NOMO-1 (cell line): Measurements from ENCODE around the gene TBC1D5.

Source experiments
- DNase-seq, 2 experiments: peaks; one replicate each; lab custom pipeline; 2025; ENCODE audit not compliant: unreplicated experiment in 2 of 2; lab: John Stamatoyannopoulos, UW

The TBC1D5 gene

DNA sequence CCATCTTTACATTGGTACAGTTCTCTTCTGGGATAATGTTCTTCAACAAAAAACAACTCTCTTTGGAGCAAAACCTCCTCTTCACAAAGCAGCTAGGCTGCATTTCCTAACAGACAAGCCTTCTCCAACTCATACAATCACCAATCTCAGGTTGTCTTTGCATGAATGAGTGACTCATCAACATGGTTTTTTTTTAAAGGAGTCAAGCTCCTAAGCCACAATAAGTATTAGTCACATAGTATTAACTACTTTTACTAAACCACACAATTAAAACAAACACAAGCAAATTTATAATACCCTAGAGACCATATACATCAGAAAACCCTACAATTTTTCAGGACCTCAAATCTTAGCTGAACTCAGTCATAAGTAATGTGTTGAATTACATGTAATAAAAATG lies 137.4 kb downstream of the TBC1D5 start:
- no peak for DNase-seq

DNA sequence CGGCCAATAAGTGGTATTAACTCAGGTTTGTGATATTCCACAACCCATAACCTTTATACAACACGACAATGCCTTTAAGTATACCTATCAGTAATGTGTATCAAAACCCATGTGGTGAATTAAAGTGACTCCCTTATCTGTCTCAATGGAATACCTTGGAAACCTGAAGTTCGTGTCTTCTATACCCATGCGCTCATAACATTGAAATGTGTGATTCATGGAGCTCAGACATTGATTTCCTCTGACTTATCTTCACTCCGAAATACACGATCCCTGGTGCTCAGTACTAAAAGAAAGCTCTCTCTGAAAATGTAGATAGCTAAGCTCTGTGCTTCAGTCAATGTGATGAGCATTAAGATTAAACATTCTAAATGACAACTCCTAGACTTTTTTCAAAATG lies 140.3 kb downstream of the TBC1D5 start:
- no peak for DNase-seq

DNA sequence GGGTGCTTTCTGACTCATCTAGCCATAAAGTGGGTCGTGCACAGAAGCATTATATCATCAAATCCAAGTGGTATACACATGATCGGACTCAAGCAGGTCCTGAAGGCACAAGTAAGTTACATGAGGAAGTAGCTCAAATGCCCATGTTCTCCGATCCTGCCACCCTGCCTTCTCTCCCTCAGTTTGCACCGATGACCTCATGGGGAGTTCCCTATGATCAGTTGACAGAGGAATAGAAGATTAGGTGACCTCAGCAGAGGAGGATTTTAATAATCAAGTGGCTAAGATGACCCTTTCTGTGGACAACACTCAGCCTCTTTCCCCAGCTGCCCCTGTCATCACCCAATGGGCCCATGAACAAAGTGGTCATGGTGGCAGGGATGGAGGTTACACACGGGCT lies 149.5 kb downstream of the TBC1D5 start:
- DNase-seq = no peak

DNA sequence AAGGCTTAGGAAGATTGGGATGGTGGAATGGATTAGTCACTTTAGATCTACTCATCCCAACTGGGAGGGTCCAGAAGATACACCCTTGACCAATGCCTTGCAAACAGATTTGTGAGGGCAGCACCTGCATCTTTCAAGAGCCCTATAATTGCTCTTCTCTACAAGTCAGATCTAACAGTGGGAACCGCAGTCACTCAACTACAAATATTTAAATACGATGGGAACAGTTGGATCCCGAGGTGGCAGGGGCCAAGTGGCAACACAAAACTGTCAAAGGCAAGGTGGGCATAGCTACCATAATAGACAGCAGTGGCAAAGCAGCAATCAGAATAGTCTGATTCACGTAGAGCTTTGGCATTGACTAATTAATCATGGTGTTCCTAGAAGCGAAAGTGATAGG lies 152.0 kb downstream of the TBC1D5 start:
- no peak for DNase-seq

DNA sequence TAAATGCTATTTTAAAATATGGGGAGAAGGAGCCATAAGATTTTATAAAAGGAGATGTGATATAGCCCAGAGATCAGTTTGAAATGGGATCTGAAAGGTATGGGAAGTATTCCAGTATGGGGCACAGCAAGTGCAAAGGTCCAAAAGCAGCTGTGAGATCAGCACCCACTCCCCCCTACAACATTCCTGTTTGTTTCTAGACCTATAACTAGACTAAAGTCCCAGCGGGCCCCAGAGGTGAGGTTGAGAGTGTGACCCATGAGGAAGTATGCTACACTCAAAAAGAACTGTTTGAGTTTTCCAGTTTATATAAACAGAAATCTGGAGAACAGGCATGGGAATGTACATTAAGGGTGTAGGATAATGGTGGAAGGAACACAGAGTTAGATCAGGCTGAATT lies 152.5 kb downstream of the TBC1D5 start:
- no peak for DNase-seq

DNA sequence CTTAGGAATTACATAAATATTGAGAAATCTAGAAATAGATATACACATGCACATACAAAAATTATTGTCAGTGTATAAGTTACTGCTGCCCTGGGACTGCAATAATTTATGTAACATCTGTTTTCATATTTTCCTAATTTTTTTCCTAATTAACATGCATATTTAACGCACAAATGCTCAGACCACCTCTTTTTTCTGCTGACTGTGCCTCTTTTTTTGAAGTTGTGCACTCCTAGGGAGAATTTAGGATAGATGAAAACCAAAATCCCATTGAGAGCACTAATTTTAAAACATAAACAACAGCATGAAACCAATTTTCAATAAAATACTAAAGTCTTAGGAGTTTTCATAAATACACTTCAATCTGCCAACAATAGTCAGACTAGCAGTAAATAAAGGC lies 154.0 kb downstream of the TBC1D5 start:
- no peak for DNase-seq

DNA sequence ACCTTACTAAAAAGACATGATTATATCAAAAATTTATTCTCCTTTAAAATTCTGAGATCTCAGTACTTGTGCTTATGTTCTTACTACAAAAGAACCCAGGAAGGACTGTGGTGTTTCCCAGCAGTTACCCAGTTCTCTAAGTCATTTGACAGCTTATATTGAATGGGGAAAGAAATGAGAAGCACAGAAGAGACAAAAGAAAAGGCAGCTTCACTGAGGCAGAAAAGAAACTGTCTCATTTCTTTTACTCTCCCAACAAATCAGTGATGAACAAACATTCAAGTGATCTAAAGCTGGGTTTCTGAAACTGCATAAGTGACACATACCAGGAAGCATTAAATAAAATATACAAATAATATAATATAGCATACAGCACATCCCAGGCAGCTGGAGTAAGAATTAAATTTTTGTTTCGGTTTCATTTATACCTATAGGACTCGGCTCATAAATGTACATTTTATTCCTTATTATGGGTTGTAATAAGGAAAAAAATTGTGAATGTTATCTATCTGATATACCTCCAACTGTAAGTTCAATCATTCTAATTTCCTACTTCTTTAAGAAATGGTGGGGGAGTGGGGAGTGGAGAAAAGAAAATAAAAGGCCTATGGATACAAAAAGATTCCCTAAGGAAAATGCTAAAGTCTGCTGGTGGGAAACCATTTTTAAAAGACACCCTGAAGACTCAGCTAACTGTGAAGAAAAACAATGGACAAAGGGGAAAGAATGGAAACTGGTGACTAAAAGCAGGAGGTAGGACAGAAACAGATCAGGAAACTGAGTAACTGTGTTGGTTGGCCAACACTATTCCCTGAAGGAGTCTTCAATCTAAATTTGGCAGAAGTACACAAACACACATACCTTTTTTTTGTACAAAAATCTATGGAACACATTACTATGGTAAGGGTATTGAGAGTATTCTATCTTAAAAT lies 156.8 kb downstream of the TBC1D5 start:
- no peak for DNase-seq

DNA sequence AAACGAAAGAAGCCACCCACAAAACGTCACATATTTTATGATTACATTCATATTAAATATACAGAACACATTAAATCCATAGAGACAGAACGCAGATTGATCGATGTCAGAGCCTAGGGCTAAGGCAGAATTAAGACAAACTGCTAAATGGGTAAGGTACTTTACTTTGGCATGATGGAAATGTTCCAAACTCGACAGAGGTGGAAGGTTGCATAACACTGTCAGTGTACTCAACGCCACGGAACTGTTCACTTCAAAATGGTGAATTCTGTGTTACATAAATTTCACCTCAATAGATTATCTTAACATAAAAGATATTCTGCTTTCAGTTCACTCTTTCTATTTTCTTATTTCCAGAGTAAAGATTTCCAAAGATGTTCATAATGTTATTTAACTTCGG lies 158.4 kb downstream of the TBC1D5 start:
- DNase-seq = no peak

DNA sequence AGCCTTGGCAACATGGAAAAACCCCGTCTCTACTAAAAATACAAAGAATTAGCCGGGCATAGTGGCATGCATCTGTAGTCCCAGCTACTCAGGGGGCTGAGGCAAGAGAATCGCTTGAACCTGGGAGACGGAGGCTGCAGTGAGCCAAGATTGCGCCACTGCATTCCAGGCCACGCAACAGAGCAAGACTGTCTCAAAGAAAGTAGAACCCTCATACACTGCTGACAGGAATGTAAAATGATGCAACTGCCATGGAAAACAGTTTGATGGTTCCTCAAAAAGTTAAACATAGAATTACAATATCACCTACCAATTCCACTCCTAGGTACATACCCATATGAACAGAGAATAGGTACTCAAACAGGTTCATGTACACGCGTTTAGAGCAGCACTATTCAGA lies 158.9 kb downstream of the TBC1D5 start:
- DNase-seq = peak in 1 of 2 experiments; percentile 5

DNA sequence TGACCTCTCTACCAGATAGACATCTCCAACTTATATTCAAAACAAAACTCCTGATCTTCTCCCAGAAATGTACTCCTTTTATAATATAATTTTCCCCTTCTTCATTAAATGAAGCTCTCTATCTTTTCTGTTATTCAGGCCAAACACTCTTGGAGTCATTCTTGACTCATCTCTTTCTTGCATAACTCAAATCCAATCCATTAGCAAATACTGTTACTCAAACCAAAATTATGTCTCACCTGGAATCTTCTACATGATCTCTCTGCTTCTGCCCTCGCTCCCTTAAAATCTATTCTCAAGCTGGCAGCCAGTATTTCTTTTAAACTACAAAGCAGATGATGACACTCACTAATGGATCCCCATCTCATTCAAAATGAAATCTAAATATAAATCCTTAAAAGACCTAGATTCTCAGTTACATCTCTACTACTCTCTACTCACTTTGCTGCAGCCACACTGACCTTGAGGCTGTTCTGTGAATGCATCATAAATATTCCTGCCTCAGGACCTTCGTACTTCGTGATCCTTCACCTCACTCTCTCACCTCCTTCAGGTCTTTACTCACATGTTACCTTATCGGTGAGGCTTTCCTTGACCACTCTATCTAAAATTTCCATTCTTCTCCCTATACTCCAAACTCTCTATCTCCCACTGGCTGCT lies 160.9 kb downstream of the TBC1D5 start:
- no peak for DNase-seq

DNA sequence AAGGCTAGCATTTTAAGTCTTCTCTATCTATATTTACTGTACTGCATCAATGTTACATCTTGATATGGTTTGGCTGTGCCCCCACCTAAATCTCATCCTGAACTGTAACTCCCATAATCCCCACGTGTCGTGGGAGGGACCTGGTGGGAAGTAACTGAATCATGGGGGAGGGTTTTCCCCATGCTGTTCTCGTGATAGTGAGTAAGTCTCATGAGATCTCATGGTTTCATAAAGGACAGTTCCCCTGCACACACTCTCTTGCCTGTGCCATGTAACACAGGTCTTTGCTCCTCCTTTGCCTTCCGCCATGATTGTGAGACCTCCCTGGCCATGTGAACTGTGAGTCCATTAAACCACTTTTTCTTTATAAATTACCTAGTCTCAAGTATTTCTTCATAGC lies 161.5 kb downstream of the TBC1D5 start:
- no peak for DNase-seq

DNA sequence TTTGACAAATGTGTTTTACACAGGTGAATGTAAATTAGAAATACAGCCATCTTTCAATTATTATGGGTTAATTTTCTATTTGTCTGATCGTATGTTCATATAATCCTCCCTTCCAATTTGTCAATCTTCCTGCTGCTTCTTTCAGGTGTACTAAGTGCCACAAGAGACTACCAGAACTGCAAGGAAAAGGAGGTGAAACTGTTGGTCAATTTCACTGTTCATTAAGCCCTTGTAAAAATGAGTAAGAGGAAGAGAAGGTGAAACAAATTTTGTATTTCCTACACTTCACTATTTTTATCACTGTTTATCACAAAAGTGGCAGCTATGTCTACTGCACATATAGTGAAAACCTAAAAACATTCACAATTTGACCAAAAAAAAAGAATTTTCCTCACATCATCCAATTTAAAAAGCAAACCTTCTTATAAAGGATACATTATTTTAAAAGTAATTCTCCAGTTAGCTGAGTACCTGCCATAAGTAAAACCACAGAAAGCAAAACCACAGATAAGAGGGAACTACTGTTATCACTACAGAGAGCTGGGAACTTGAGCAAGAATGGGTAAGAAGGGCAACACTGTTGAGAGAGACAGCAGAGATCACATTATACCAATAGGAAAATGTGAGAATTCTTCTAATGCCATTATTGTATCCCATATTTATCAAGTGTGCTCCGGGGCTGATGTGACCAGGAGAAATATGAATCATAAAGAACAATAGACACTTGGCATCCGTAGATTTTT lies 163.0 kb downstream of the TBC1D5 start:
- peak; percentile 55 to 88 for DNase-seq

DNA sequence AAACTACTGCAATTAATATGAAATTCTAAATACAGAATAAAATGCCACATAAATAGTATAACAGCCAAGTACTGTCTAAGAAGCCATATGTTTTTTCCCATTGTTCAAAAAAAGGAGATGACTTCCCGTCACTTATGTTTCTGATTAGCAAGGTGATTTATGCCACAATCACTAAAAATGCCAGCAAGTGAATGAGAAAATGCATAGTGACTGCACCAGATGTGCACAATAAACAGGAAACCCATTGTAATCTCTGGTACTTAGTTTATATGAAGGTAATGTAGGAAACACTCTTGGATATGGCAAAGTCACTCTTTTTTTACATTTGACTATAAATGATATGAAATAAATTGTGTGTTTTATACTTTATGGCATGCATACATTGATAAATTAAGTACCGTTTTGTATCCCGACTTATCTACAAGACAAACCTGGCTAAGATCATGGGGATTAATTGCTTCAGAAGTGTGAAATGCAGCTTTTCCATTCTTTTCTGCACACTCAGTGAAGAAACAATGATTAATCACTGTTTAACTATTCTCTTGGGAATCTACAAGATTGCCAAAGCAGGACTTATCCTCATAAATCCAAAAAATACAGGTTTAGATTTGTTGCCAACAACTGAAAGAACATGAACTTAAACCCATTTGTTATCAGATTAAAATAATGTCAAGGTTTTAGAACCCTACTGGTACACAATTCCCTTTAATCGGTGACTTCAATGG lies 164.5 kb downstream of the TBC1D5 start:
- no peak for DNase-seq

DNA sequence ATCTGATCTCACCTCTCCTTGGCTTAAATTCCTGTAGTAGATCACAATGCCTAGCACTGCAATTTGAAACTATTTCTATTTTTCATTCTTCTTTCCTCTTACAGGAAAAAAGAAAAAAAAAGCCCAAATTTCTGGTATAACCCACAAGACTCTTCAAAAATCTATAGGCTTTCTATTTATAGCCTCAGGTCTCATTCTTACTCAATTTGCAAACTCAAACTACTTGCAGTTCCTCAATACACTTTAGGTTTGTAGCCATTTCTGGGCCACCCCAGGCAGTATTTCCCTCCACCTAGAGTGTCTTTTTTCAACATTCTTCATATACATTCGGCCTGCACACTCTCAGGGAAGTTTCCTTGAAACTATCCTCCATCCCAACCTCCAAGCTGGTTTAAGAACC lies 169.0 kb downstream of the TBC1D5 start:
- DNase-seq = peak; percentile 48 to 78

DNA sequence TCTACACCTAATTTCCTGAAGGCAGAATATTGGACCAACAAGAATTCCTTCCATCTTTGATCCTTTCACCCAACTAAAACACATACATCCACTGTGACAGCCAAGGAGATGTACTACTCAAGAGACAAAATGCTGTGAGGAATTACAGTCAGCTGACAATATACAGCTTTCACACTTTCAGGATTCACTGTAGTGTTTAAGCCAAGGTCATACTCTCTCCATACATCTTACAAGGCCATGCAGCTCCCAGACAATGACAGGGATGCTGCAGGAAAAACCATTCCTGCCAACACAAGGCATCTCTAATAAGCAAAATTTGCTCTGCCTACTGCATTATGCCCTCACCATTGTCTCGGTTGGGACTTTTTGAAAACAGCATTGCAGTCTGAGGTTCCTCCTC lies 170.7 kb downstream of the TBC1D5 start:
- no peak for DNase-seq

DNA sequence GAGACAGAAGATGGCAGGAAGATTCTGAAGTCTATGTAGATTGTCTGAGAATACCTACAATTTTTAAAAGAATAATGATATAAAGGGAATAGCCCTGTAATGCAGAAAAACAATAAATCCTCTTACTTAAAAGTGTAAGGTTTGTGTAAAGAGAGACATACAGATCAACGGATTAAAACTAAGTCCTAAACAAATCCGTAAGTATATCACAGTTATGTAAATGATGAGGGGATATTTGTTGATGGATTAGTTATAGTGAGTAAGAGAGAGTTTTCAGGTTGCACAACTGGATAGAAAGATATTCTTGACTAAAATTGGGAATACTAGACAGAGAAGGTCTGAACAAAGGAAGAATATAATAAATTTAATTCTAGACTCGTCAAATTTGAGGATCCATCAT lies 179.6 kb downstream of the TBC1D5 start:
- DNase-seq = no peak

DNA sequence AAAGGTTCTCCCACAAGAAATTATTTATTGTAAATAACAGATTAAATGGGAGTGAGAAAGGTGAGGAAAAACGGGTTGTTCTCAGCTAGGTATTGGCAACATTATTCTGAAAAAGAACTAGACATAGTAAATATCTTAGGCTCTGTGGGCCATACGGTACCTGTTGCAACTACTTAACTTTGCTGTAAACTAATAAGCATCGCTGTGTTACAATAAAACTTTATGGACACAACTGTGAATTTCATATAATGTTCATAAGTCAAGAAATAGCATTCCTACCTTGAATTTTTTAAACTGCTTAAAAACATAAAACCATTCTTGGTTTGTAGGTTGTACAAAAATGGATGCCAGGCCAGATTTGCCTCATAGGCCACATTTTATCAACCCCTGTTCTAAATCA lies 183.9 kb downstream of the TBC1D5 start:
- no peak for DNase-seq

DNA sequence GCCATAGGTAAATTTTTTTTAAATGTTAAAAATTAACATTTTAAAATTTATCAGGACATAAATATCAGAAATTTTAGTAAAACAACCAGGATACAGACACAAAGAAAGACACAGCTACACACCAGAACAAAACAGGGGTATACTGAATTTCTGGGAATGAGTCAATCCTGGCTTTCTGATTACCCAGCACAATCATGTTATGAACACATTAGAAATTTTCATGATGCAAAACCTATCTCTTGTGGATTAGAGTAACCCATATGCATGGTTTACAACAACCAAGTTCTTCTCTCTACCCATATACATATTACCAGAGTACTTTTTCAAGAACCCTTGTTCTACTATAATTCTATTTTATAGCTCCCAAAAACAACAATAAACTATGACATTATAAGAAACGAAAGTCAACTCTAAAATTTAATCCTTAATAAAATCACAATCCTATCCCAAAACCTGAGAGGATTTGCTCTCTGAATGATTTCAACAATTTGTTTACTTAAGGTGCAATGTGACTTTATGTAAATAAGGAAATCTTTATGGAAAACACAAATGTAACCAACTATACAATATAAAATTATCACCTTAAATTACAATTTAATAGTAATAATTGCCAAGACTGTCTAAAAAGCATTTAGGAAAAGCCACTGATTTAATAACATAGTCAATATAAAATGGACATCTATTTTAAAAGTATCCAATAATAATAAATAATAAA lies 184.5 kb downstream of the TBC1D5 start:
- DNase-seq = no peak

DNA sequence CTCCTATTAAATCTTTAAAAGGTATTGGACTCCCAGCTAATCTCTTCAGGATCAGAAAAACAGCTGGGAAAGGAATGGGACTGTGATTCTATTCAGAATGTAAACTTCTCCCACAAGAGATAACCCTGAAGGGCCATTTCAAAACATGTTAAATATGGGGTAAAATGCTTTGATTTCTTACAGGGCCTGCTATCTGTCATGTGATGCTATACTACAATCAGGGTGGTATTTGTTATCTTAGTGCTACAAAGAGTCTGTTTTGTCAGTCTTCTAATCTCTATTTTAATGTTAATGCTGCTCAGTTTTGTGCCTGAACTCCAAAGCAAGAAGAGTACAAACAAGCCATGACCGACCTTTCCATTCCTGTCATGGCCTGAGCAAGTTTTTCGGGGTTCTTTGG lies 186.9 kb downstream of the TBC1D5 start:
- DNase-seq = no peak

DNA sequence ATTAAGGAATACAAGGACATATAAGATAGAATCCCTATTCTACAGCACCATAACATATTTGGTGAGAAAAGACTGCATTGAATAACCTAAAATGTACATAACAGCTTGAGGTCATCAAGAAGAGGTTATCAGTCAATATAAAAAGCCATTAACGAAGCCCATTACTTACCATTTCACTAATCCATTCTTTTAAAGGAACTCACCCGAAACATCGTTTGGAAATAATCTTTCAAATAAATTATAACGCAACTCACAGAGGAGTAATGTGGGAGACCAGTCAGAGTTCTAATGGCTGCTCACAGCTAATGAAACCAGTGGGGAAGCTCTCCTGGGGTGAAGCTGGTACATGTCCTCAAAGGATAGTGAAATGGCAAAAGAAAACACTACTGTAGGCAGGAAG lies 188.4 kb downstream of the TBC1D5 start:
- DNase-seq = no peak
